SH-SY5Y (cell line): ENCODE data around the gene PDE1C.

Experiments used
- GATA2 ChIP-seq: IDR thresholded peaks from 2 replicates; pipeline ENCODE4 v1.6.1; 2011; ENCODE audit warnings: mild to moderate bottlenecking, low read depth, low read length
- GATA3 ChIP-seq: IDR thresholded peaks from 2 replicates; pipeline ENCODE4 v1.6.1; 2011; ENCODE audit warnings: low read depth, mild to moderate bottlenecking, low read length, moderate library complexity

DNA sequence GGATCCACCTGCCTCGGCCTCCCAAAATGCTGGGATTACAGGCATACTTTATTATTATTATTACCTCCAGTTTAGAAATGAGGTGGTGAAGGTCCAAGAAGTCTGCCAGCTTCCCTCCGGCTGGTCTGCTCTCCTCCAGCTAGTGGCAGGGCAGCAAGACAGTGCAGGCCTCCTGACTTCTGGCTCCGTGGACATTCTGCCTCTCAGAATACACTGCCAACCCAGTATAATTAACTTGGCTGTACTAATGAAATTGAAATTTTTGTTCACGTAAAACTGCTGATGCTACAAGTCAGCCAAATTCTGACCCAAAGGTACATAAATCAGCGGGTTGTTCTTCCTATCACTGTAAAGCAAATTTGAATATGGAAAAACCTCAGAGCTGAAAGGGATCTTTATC, 7.6 kb upstream of the PDE1C start:
- TF ChIP-seq GATA3 (no peak), GATA2 (no peak)
